Tibial nerve (tissue), 4 donors: Measurements from ENCODE around the gene HOXB8.

Source experiments
- EP300 ChIP-seq, 2 donors: sonication (generic); formaldehyde crosslinking; IDR thresholded peaks; one replicate each; pipeline ENCODE4 v1.6.1; 2017; ENCODE audit warnings: antibody characterized with exemption in 2 of 2, mild to moderate bottlenecking in 1 of 2
- POLR2A ChIP-seq, 2 donors: fragments of 450-650 bp; IDR thresholded peaks; one replicate each; pipeline ENCODE4 v1.6.1; 2017; ENCODE audit warnings: antibody characterized with exemption in 2 of 2, mild to moderate bottlenecking in 2 of 2, moderate library complexity in 2 of 2
- TF ChIP-seq, protein P1 (sequence below), 5 experiments: fragments of 200-600 bp in 3 of 5; fragments of 450-650 bp in 2 of 5; sonication (generic) in 3 of 5; IDR thresholded peaks; one replicate each; pipeline ENCODE4 v1.5.1; 2016 to 2019; ENCODE audit warnings: antibody characterized with exemption in 5 of 5, mild to moderate bottlenecking in 3 of 5, moderate library complexity in 2 of 5

DNA sequence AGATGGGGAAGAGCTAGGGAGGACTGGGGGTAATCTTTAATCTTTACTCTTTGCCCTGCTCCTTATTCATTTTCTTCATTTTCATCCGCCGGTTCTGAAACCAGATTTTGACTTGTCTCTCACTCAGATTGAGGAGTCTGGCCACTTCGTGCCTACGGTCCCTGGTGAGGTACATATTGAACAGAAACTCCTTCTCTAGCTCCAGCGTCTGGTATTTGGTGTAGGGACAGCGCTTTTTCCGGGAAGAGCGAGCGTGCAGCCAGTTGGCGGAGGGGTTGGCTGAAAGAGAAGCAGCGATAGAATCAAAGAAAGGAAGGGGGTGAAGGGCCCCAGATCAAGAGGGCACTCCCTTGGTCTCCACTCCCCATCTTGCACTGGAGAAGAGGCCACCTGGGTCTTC, 7.8 kb upstream of the HOXB8 start:
- TF ChIP-seq, protein P1, sequence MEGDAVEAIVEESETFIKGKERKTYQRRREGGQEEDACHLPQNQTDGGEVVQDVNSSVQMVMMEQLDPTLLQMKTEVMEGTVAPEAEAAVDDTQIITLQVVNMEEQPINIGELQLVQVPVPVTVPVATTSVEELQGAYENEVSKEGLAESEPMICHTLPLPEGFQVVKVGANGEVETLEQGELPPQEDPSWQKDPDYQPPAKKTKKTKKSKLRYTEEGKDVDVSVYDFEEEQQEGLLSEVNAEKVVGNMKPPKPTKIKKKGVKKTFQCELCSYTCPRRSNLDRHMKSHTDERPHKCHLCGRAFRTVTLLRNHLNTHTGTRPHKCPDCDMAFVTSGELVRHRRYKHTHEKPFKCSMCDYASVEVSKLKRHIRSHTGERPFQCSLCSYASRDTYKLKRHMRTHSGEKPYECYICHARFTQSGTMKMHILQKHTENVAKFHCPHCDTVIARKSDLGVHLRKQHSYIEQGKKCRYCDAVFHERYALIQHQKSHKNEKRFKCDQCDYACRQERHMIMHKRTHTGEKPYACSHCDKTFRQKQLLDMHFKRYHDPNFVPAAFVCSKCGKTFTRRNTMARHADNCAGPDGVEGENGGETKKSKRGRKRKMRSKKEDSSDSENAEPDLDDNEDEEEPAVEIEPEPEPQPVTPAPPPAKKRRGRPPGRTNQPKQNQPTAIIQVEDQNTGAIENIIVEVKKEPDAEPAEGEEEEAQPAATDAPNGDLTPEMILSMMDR (IDR thresholded peaks at IDR 0.05) = no peak
- TF ChIP-seq POLR2A (IDR thresholded peaks at IDR 0.05) (no peak), EP300 (IDR thresholded peaks at IDR 0.05) (no peak)
